ENCODE data around the gene TRA2A. TPM values are rescaled to one million over a fixed set of nuclear protein-coding genes. Genes with fewer than 3 reads are reported as not detected.

Gene TRA2A
- total RNA-seq, 1 experiment from 2014 or later = 27.6 TPM

- Histone ChIP-seq H3K79me2 (ENCODE audit: low read length) (no peaks in the 10 kb centered on the region), H3K27me3 (ENCODE audit: low read length) (peaks cover 24% of the 10 kb centered on the region; the same call in 1 of the 2 replicates), H2AFZ (ENCODE audit: low read length) (no peak overlapping the region), H3K27ac (ENCODE audit: low read length) (no peak overlapping the region), H3F3A (ENCODE audit: low read length, unreplicated experiment) (no peaks in the 10 kb centered on the region), H3K9me3 (ENCODE audit: low read length) (no peaks in the 10 kb centered on the region), H3K36me3 (ENCODE audit: low read depth, low read length) (no peaks in the 10 kb centered on the region), H4K20me1 (ENCODE audit: low read length) (no peaks in the 10 kb centered on the region), H3K4me1 (ENCODE audit: insufficient read depth, low read length) (no peaks in the 10 kb centered on the region), H3K9me2 (replicated peaks; ENCODE audit: low read length) (no peaks in the 10 kb centered on the region), H3K4me3 (ENCODE audit: low read length) (no peak overlapping the region), H3K4me2 (ENCODE audit: low read length) (no peak overlapping the region), H3K9ac (ENCODE audit: low read length) (no peak overlapping the region)
- TF ChIP-seq EZH2 (IDR thresholded peaks at IDR 0.05; ENCODE audit: low read length, unreplicated experiment) = no peak
- TF ChIP-seq CTCF (conservative IDR thresholded peaks at IDR 0.05; ENCODE audit: low read depth, low read length) = no peak
- TF ChIP-seq EZH2phosphoT487 (IDR thresholded peaks at IDR 0.05; ENCODE audit: borderline replicate concordance, low read length) = no peak
- no TSS peak for BruUV-seq (replicated peaks)
- intact Hi-C loops (cut with micrococcal nuclease) = no loop called here
- CTCF ChIA-PET = no interaction called here
- POLR2A ChIA-PET (ENCODE audit: unreplicated experiment) = interaction anchor here (0.6 kb wide), 1 partner anchor 12 kb away, joined by 3 read pairs; no protein-coding TSS in a partner anchor
- DNase-seq = no peak
- ATAC-seq = no peak
These were observed 53.6 kb downstream of the TRA2A start for GRCh38 chr7:23477962-23478866.

GRCh38 chr7:23477157-23477499 is 54.7 kb downstream of the TRA2A start:
- Histone ChIP-seq H3K4me3 (ENCODE audit: low read length) (no peak overlapping the region), H3F3A (ENCODE audit: low read length, unreplicated experiment) (no peaks in the 10 kb centered on the region), H3K4me1 (ENCODE audit: insufficient read depth, low read length) (peaks cover 10% of the 10 kb centered on the region), H3K27me3 (ENCODE audit: low read length) (peaks cover 24% of the 10 kb centered on the region; the same call in 1 of the 2 replicates), H3K4me2 (ENCODE audit: low read length) (no peak overlapping the region), H3K9me3 (ENCODE audit: low read length) (no peaks in the 10 kb centered on the region), H3K9me2 (replicated peaks; ENCODE audit: low read length) (no peaks in the 10 kb centered on the region), H3K36me3 (ENCODE audit: low read depth, low read length) (no peaks in the 10 kb centered on the region), H3K27ac (ENCODE audit: low read length) (no peak overlapping the region), H2AFZ (ENCODE audit: low read length) (no peak overlapping the region), H4K20me1 (ENCODE audit: low read length) (no peaks in the 10 kb centered on the region), H3K9ac (ENCODE audit: low read length) (no peak overlapping the region), H3K79me2 (ENCODE audit: low read length) (peaks cover 10% of the 10 kb centered on the region)
- no peak for DNase-seq
- no TSS peak for BruUV-seq (replicated peaks)
- CTCF ChIA-PET = no interaction called here
- TF ChIP-seq EZH2phosphoT487 (IDR thresholded peaks at IDR 0.05; ENCODE audit: borderline replicate concordance, low read length) (no peak), EZH2 (IDR thresholded peaks at IDR 0.05; ENCODE audit: low read length, unreplicated experiment) (no peak), CTCF (conservative IDR thresholded peaks at IDR 0.05; ENCODE audit: low read depth, low read length) (no peak)
- no peak for ATAC-seq
- POLR2A ChIA-PET (ENCODE audit: unreplicated experiment) = interaction anchor here (0.5 kb wide), 1 partner anchor 296 kb away, joined by 3 read pairs; no protein-coding TSS in a partner anchor
- intact Hi-C loops (cut with micrococcal nuclease) = no loop called here
